ENCODE results near the gene ASCC3. TPM values are rescaled to one million over a fixed set of nuclear protein-coding genes. Genes with fewer than 3 reads are reported as not detected.

ASCC3 gene
- total RNA-seq, 5 donors from 2014 or later (not counting 1 experiment from before 2014, with no cell fraction given), result 39.2 to 49.6 (median 44.2) TPM

DNA sequence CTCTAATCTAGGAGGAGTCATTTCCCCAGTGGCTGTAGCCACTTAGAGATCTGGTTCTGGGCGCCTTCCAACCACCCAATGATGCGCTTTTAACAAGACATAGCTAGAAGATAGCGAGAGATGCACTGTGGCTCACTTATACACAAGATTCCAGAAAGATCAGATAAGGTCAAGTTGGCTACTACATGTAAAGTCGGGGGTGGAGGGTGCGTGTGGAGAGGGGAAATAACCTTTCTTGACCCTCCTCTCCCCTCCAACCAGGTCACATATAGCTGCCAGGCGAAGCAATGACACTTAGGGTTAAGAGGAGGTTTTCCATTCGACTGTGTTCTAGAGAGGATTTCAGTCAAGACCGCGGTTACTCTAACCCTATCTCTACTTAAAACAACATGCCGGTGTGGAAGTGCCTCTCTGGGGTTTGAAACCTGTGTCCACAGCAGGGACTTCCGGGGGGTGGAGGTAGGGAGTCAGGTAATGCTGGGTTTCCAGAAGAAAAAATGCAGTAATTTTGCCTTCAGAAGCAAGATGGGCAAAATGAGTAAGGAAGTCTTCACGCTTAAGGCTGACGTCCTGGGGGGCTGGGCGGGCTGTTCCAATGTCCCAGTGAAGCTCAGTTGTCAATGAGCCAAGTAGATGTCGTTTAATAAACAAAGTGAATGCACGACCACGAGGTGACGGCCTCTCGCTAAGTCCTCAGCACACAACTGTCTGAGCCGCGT lies 414.6 kb downstream of the ASCC3 start:
- peaks cover 80 to 92% of the 10 kb centered on the region in 2 donors for H3K27me3 Mint-ChIP-seq
- H3K27ac Mint-ChIP-seq, result no peak overlapping the region
- Histone ChIP-seq H3K27me3 (replicated peaks in 1 of 2; ENCODE audit: control insufficient read depth in 2 of 2, extremely low read depth in 1 of 2, insufficient read depth in 2 of 2, low read length in 1 of 2) (peaks cover 46 to 67% of the 10 kb centered on the region in 2 experiments), H3K27ac (ENCODE audit: low read length) (no peak overlapping the region), H3K36me3 (ENCODE audit: control insufficient read depth in 2 of 2, extremely low read depth in 1 of 2, insufficient read depth in 1 of 2, low read length in 1 of 2) (no peaks in the 10 kb centered on the region), H3K9me3 (no peaks in the 10 kb centered on the region), H3K4me3 (ENCODE audit: control insufficient read depth in 1 of 2, extremely low read depth in 1 of 2, low read length in 1 of 2) (peak overlapping the region in 1 of 2 donors; percentile 33), H3K4me1 (ENCODE audit: control insufficient read depth in 1 of 2, extremely low read depth in 1 of 2, insufficient read depth in 2 of 2, low read length in 2 of 2) (peaks cover 0 to 38% of the 10 kb centered on the region in 2 experiments)
- POLR2A ChIA-PET, result interaction anchor here in 1 of 2 donors (0.6 kb wide), 1 partner anchor 994 kb away, joined by 3 read pairs; no protein-coding TSS in a partner anchor
- H3K9me3 Mint-ChIP-seq, result peaks cover 3 to 16% (median 10%) of the 10 kb centered on the region in 3 donors
- 8% methylated on average over 13 of the region's 21 CpGs for WGBS (ENCODE audit: insufficient coverage)
- peaks cover 28 to 38% (median 32%) of the 10 kb centered on the region in 3 donors for H3K4me1 Mint-ChIP-seq
- H3K4me3 Mint-ChIP-seq, result peak overlapping the region in 1 of 3 donors; percentile 54
- ATAC-seq (replicated peaks in 1 of 4) (no peak), DNase-seq (no peak)
- H3K36me3 Mint-ChIP-seq, result peaks cover 16% of the 10 kb centered on the region
- CTCF ChIA-PET, result no interaction called here

GRCh38 chr6:100465701-100466409 lies 415.3 kb downstream of the ASCC3 start:
- Histone ChIP-seq H3K4me3 (ENCODE audit: control insufficient read depth in 1 of 2, extremely low read depth in 1 of 2, low read length in 1 of 2) (peak overlapping the region in 1 of 2 donors; percentile 33), H3K27me3 (replicated peaks in 1 of 2; ENCODE audit: control insufficient read depth in 2 of 2, extremely low read depth in 1 of 2, insufficient read depth in 2 of 2, low read length in 1 of 2) (peaks cover 46 to 75% of the 10 kb centered on the region in 2 experiments), H3K9me3 (no peaks in the 10 kb centered on the region), H3K36me3 (ENCODE audit: control insufficient read depth in 2 of 2, extremely low read depth in 1 of 2, insufficient read depth in 1 of 2, low read length in 1 of 2) (no peaks in the 10 kb centered on the region), H3K27ac (ENCODE audit: low read length) (no peak overlapping the region), H3K4me1 (ENCODE audit: control insufficient read depth in 1 of 2, extremely low read depth in 1 of 2, insufficient read depth in 2 of 2, low read length in 2 of 2) (peaks cover 0 to 45% of the 10 kb centered on the region in 2 experiments)
- Mint-ChIP-seq H3K4me3 (peak overlapping the region in 2 of 3 donors; percentile 28 to 54), H3K36me3 (peaks cover 16% of the 10 kb centered on the region), H3K9me3 (peaks cover 3 to 16% (median 10%) of the 10 kb centered on the region in 3 donors), H3K4me1 (peaks cover 31 to 43% (median 35%) of the 10 kb centered on the region in 3 donors), H3K27ac (no peak overlapping the region), H3K27me3 (peaks cover 77 to 91% of the 10 kb centered on the region in 2 donors)
- ChIA-PET CTCF (no interaction called here), POLR2A (interaction anchor here (0.7 kb wide), 2 partner anchors 22 to 327 kb away, joined by 3 read pairs; no protein-coding TSS in a partner anchor)
- no peak for ATAC-seq (replicated peaks in 1 of 4)
- WGBS (ENCODE audit: insufficient coverage), result 3% methylated on average over 6 of the region's 20 CpGs
- no peak for DNase-seq

GRCh38 chr6:100464903-100465700 lies 416.0 kb downstream of the ASCC3 start, which contains the start of gene SIM1:
SIM1 (minus strand) TSS chr6:100464921; CDS start chr6:100463468, 1,453 bp downstream.
- CTCF ChIA-PET, result no interaction called here
- H3K36me3 Mint-ChIP-seq, result peaks cover 16% of the 10 kb centered on the region
- Histone ChIP-seq H3K9me3 (no peaks in the 10 kb centered on the region), H3K27ac (ENCODE audit: low read length) (no peak within 1 kb of the TSS), H3K4me3 (ENCODE audit: control insufficient read depth in 1 of 2, extremely low read depth in 1 of 2, low read length in 1 of 2) (peak within 1 kb of the TSS in 1 of 2 donors; percentile 65), H3K36me3 (ENCODE audit: control insufficient read depth in 2 of 2, extremely low read depth in 1 of 2, insufficient read depth in 1 of 2, low read length in 1 of 2) (no peaks in the 10 kb centered on the region), H3K27me3 (replicated peaks in 1 of 2; ENCODE audit: control insufficient read depth in 2 of 2, extremely low read depth in 1 of 2, insufficient read depth in 2 of 2, low read length in 1 of 2) (peaks cover 41 to 76% of the 10 kb centered on the region in 2 experiments), H3K4me1 (ENCODE audit: control insufficient read depth in 1 of 2, extremely low read depth in 1 of 2, insufficient read depth in 2 of 2, low read length in 2 of 2) (peaks cover 0 to 45% of the 10 kb centered on the region in 2 experiments)
- POLR2A ChIA-PET, result interaction anchor here (0.7 kb wide), 2 partner anchors 21 to 327 kb away, joined by 3 read pairs; no protein-coding TSS in a partner anchor
- peaks cover 77 to 91% of the 10 kb centered on the region in 2 donors for H3K27me3 Mint-ChIP-seq
- peaks cover 31 to 43% (median 35%) of the 10 kb centered on the region in 3 donors for H3K4me1 Mint-ChIP-seq
- H3K9me3 Mint-ChIP-seq, result peaks cover 3 to 16% (median 10%) of the 10 kb centered on the region in 3 donors
- peak in 1 of 4 experiments; percentile 24 for ATAC-seq (replicated peaks in 1 of 4)
- peak within 1 kb of the TSS in 1 of 2 donors; percentile 23 for H3K27ac Mint-ChIP-seq
- no peak for DNase-seq
- H3K4me3 Mint-ChIP-seq, result peak within 1 kb of the TSS; percentile 6 to 54 (median 28)
- 9% methylated on average over 52 of the region's 66 CpGs for WGBS (ENCODE audit: insufficient coverage)

- H3K4me1 Mint-ChIP-seq, result peaks cover 31 to 43% (median 35%) of the 10 kb centered on the region in 3 donors
- 17% methylated on average over 32 of the region's 46 CpGs for WGBS (ENCODE audit: insufficient coverage)
- ATAC-seq (replicated peaks in 1 of 4), result no peak
- peaks cover 16% of the 10 kb centered on the region for H3K36me3 Mint-ChIP-seq
- H3K27ac Mint-ChIP-seq, result no peak overlapping the region
- H3K4me3 ChIP-seq (ENCODE audit: control insufficient read depth in 1 of 2, extremely low read depth in 1 of 2, low read length in 1 of 2), result peak overlapping the region in 1 of 2 donors; percentile 65
- H3K9me3 ChIP-seq, result no peaks in the 10 kb centered on the region
- CTCF ChIA-PET, result no interaction called here
- H3K27me3 ChIP-seq (replicated peaks in 1 of 2; ENCODE audit: control insufficient read depth in 2 of 2, extremely low read depth in 1 of 2, insufficient read depth in 2 of 2, low read length in 1 of 2), result peaks cover 36 to 70% of the 10 kb centered on the region in 2 experiments
- H3K27me3 Mint-ChIP-seq, result peaks cover 77 to 91% of the 10 kb centered on the region in 2 donors
- no peak overlapping the region for H3K27ac ChIP-seq (ENCODE audit: low read length)
- peak overlapping the region in 1 of 3 donors; percentile 54 for H3K4me3 Mint-ChIP-seq
- peaks cover 0 to 45% of the 10 kb centered on the region in 2 experiments for H3K4me1 ChIP-seq (ENCODE audit: control insufficient read depth in 1 of 2, extremely low read depth in 1 of 2, insufficient read depth in 2 of 2, low read length in 2 of 2)
- no peaks in the 10 kb centered on the region for H3K36me3 ChIP-seq (ENCODE audit: control insufficient read depth in 2 of 2, extremely low read depth in 1 of 2, insufficient read depth in 1 of 2, low read length in 1 of 2)
- DNase-seq, result no peak
- POLR2A ChIA-PET, result no interaction called here
- peaks cover 3 to 16% (median 10%) of the 10 kb centered on the region in 3 donors for H3K9me3 Mint-ChIP-seq
Measured at GRCh38 chr6:100464162-100464851, 416.8 kb downstream of the ASCC3 start.

- ChIA-PET POLR2A (no interaction called here), CTCF (interaction anchor here in 1 of 2 donors (0.6 kb wide), 1 partner anchor 858 kb away, joined by 3 read pairs; no protein-coding TSS in a partner anchor)
- DNase-seq (no peak), ATAC-seq (replicated peaks in 1 of 4) (no peak)
- Histone ChIP-seq H3K4me1 (ENCODE audit: control insufficient read depth in 1 of 2, extremely low read depth in 1 of 2, insufficient read depth in 2 of 2, low read length in 2 of 2) (peaks cover 0 to 45% of the 10 kb centered on the region in 2 experiments), H3K9me3 (no peaks in the 10 kb centered on the region), H3K27ac (ENCODE audit: low read length) (no peak overlapping the region), H3K36me3 (ENCODE audit: control insufficient read depth in 2 of 2, extremely low read depth in 1 of 2, insufficient read depth in 1 of 2, low read length in 1 of 2) (no peaks in the 10 kb centered on the region), H3K4me3 (ENCODE audit: control insufficient read depth in 1 of 2, extremely low read depth in 1 of 2, low read length in 1 of 2) (peak overlapping the region in 1 of 2 donors; percentile 65), H3K27me3 (replicated peaks in 1 of 2; ENCODE audit: control insufficient read depth in 2 of 2, extremely low read depth in 1 of 2, insufficient read depth in 2 of 2, low read length in 1 of 2) (peaks cover 36 to 67% of the 10 kb centered on the region in 2 experiments)
- peaks cover 16% of the 10 kb centered on the region for H3K36me3 Mint-ChIP-seq
- 10% methylated on average over 15 of the region's 24 CpGs for WGBS (ENCODE audit: insufficient coverage)
- H3K9me3 Mint-ChIP-seq, result peaks cover 3 to 22% (median 10%) of the 10 kb centered on the region in 3 donors
- H3K27ac Mint-ChIP-seq, result peak overlapping the region in 1 of 2 donors; percentile 23
- peak overlapping the region in 1 of 3 donors; percentile 33 for H3K4me3 Mint-ChIP-seq
- peaks cover 31 to 43% (median 35%) of the 10 kb centered on the region in 3 donors for H3K4me1 Mint-ChIP-seq
- H3K27me3 Mint-ChIP-seq, result peaks cover 79 to 92% of the 10 kb centered on the region in 2 donors
Measured at GRCh38 chr6:100463630-100464161, 417.4 kb downstream of the ASCC3 start.
